AG09309 (cell line): Measurements from ENCODE around the gene NRG3.

Experiments used
- DNase-seq: peaks from one replicate; pipeline ENCODE4 v3.0.0-alpha.2; 2010; ENCODE audit warnings: low read depth
- H3K4me3 ChIP-seq: 2 replicates; pipeline ENCODE4 v1.5.1; 2011; ENCODE audit warnings: mild to moderate bottlenecking, low read depth, low read length, moderate library complexity; ENCODE audit not compliant: control insufficient read depth
- CTCF ChIP-seq: IDR thresholded peaks from 2 replicates; pipeline ENCODE4 v1.5.1; 2011; ENCODE audit warnings: mild to moderate bottlenecking, low read depth, low read length, inconsistent platforms; ENCODE audit not compliant: insufficient read depth, control insufficient read depth; ENCODE audit errors: missing control alignments

The NRG3 gene

GRCh38 chr10:82914655-82915136 is 1039.7 kb downstream of the NRG3 start:
- TF ChIP-seq CTCF: no peak
- DNase-seq: no peak
- no peak overlapping the region for H3K4me3 ChIP-seq

- DNase-seq: no peak
- no peak for TF ChIP-seq CTCF
- no peak overlapping the region for H3K4me3 ChIP-seq
These were observed 1041.9 kb downstream of the NRG3 start for GRCh38 chr10:82916941-82917340.

- no peak for DNase-seq
These were observed 1043.0 kb downstream of the NRG3 start for GRCh38 chr10:82918022-82918421.

GRCh38 chr10:82922046-82922445 is 1047.1 kb downstream of the NRG3 start:
- TF ChIP-seq CTCF: no peak
- DNase-seq: no peak
- H3K4me3 ChIP-seq: no peak overlapping the region

More at GRCh38 chr10:82918022-82918421, 1043.0 kb downstream of the NRG3 start:
- no peak for TF ChIP-seq CTCF
- H3K4me3 ChIP-seq: no peak overlapping the region

GRCh38 chr10:82922755-82923154 is 1047.8 kb downstream of the NRG3 start:
- DNase-seq: no peak
- no peak overlapping the region for H3K4me3 ChIP-seq
- no peak for TF ChIP-seq CTCF

- DNase-seq: no peak
- no peak for TF ChIP-seq CTCF
- no peak overlapping the region for H3K4me3 ChIP-seq
These were observed 1049.7 kb downstream of the NRG3 start for GRCh38 chr10:82924711-82925110.

DNA sequence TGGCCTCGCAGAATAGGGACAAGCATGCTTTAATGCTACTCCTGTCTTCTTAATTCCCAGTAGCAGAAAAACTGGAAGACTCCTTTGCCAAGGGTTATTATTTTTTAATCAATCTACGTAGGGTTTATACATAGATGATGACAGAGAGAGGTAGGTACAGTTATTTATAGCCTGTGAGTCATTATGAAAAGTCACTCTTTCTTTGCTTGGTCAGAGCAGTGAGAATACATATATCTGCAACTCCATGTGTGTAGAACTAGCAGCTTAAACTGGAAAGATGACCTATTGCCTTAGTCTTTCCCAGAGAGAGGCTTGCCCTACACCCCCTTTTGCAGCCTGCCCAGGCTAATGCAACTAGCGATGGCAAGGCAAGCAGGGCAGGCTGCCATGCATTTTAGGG is 1050.6 kb downstream of the NRG3 start:
- H3K4me3 ChIP-seq: no peak overlapping the region
- no peak for TF ChIP-seq CTCF
- no peak for DNase-seq
